Gastrocnemius medialis (tissue), 4 donors: ENCODE results near the gene METRNL. TPM values are rescaled to one million over a fixed set of nuclear protein-coding genes. Genes with fewer than 3 reads are reported as not detected.
A peak's percentile ranks its signal among the peaks of the same experiment; 100 is the strongest.

Experiments used
- ATAC-seq, 2 donors: fragments of 150-250 bp; one replicate each; pipeline ENCODE4 v1.9.1; 2016
- DNase-seq, 2 donors: peaks; one replicate each; pipeline ENCODE4 v3.0.0-alpha.2; 2019
- H3K27ac ChIP-seq, 4 donors: fragments of 200-600 bp; sonication (generic); 1 replicate in 1 of 4; 2 replicates in 3 of 4; pipeline ENCODE4 v1.5.1; 2016 to 2018; ENCODE audit warnings: mild to moderate bottlenecking in 2 of 4, moderate library complexity in 1 of 4
- H3K27me3 ChIP-seq, 3 donors: fragments of 200-600 bp; sonication (generic) in 2 of 3; 1 replicate in 1 of 3; 2 replicates in 2 of 3; pipeline versions ENCODE4 v1.5.1 to v1.6.0; 2016 to 2019; ENCODE audit warnings: mild to moderate bottlenecking in 1 of 3, moderate library complexity in 1 of 3
- H3K36me3 ChIP-seq, 2 donors: fragments of 200-600 bp; sonication (generic) in 1 of 2; one replicate each; pipeline ENCODE4 v1.5.1; 2017 to 2018
- H3K4me1 ChIP-seq, 2 donors: fragments of 200-600 bp; sonication (generic) in 1 of 2; one replicate each; pipeline ENCODE4 v1.5.1; 2016 to 2017; ENCODE audit warnings: mild to moderate bottlenecking in 2 of 2
- H3K4me3 ChIP-seq, 4 donors: fragments of 200-600 bp; sonication (generic) in 3 of 4; 1 replicate in 1 of 4; 2 replicates in 3 of 4; pipeline ENCODE4 v1.5.1; 2016 to 2019; ENCODE audit warnings: mild to moderate bottlenecking in 2 of 4
- H3K9me3 ChIP-seq, 3 donors: fragments of 200-600 bp; sonication (generic) in 2 of 3; 1 replicate in 1 of 3; 2 replicates in 2 of 3; pipeline ENCODE4 v1.5.1; 2016 to 2019
- CTCF ChIP-seq, 5 experiments: fragments of 450-650 bp in 3 of 5; fragments of 200-600 bp in 2 of 5; sonication (generic) in 2 of 5; IDR thresholded peaks in 4 of 5; conservative IDR thresholded peaks in 1 of 5; 1 replicate in 4 of 5; 2 replicates in 1 of 5; pipeline ENCODE4 v1.5.1; 2016 to 2019; ENCODE audit warnings: antibody characterized with exemption in 5 of 5, mild to moderate bottlenecking in 3 of 5, moderate library complexity in 3 of 5
- POLR2A ChIP-seq, 2 donors: fragments of 450-650 bp; IDR thresholded peaks; one replicate each; pipeline ENCODE4 v1.6.1; 2017; ENCODE audit warnings: antibody characterized with exemption in 2 of 2, mild to moderate bottlenecking in 2 of 2, moderate library complexity in 2 of 2
- in situ Hi-C, 4 donors: fragments of 200-750 bp; cut with MboI; loops; one replicate each; pipeline versions ENCODE4 v1.15.0 to v1.8.0; 2017; ENCODE audit warnings: low sequenced_read_pairs in 4 of 4
- intact Hi-C: fragments of 100-400 bp; cut with DNase I; formaldehyde crosslinking; loops from one replicate; pipeline ENCODE4 v1.15.1; 2023; ENCODE audit warnings: low total_unique reads
- total RNA-seq, 4 donors: library from RNA; depleted of rRNA; stranded (reverse); fragments of >200 nt; gene quantifications; one replicate each; pipeline versions ENCODE4 v1.1.0 to v1.2.3, GENCODE V29; 2016

METRNL gene
- total RNA-seq, 4 donors from 2014 or later: 6.6 to 19.7 (median 11.1) TPM

GRCh38 chr17:83074486-83075223, 4.8 kb upstream of the METRNL start:
- TF ChIP-seq POLR2A (IDR thresholded peaks at IDR 0.05) (no peak), CTCF (IDR thresholded peaks at IDR 0.05 in 4 of 5, conservative IDR thresholded peaks at IDR 0.05 in 1 of 5) (no peak)
- Histone ChIP-seq H3K4me3 (no peak overlapping the region), H3K36me3 (no peaks in the 10 kb centered on the region), H3K9me3 (no peaks in the 10 kb centered on the region), H3K4me1 (peaks cover 3 to 5% of the 10 kb centered on the region in 2 donors), H3K27ac (no peak overlapping the region), H3K27me3 (no peaks in the 10 kb centered on the region)
- no peak for ATAC-seq
- intact Hi-C loops: no loop called here
- in situ Hi-C loops: no loop called here
- no peak for DNase-seq

- no peak for DNase-seq
- Histone ChIP-seq H3K27me3 (no peaks in the 10 kb centered on the region), H3K9me3 (no peaks in the 10 kb centered on the region), H3K4me1 (peaks cover 3 to 5% of the 10 kb centered on the region in 2 donors), H3K4me3 (no peak overlapping the region), H3K27ac (no peak overlapping the region), H3K36me3 (no peaks in the 10 kb centered on the region)
- in situ Hi-C loops (no loop called here), intact Hi-C loops (no loop called here)
- TF ChIP-seq POLR2A (IDR thresholded peaks at IDR 0.05) (no peak), CTCF (IDR thresholded peaks at IDR 0.05 in 4 of 5, conservative IDR thresholded peaks at IDR 0.05 in 1 of 5) (no peak)
- no peak for ATAC-seq
These were observed 4.0 kb upstream of the METRNL start for GRCh38 chr17:83075270-83075880.

- H3K36me3 ChIP-seq: no peaks in the 10 kb centered on the region
- no peak for DNase-seq
- peaks cover 3 to 10% of the 10 kb centered on the region in 2 donors for H3K4me1 ChIP-seq
- no peaks in the 10 kb centered on the region for H3K9me3 ChIP-seq
- H3K27ac ChIP-seq: no peak overlapping the region
- H3K27me3 ChIP-seq: peaks cover 8 to 9% (median 9%) of the 10 kb centered on the region in 3 donors
- TF ChIP-seq CTCF (IDR thresholded peaks at IDR 0.05 in 4 of 5, conservative IDR thresholded peaks at IDR 0.05 in 1 of 5) (peak in 1 of 5 experiments; percentile 14), POLR2A (IDR thresholded peaks at IDR 0.05) (no peak)
- H3K4me3 ChIP-seq: no peak overlapping the region
- ATAC-seq: no peak
- in situ Hi-C loops: no loop called here
- intact Hi-C loops: no loop called here
These were observed 2.5 kb upstream of the METRNL start for GRCh38 chr17:83076938-83077337.

- no peak overlapping the region for H3K27ac ChIP-seq
- in situ Hi-C loops: no loop called here
- TF ChIP-seq CTCF (IDR thresholded peaks at IDR 0.05 in 4 of 5, conservative IDR thresholded peaks at IDR 0.05 in 1 of 5) (no peak), POLR2A (IDR thresholded peaks at IDR 0.05) (no peak)
- H3K9me3 ChIP-seq: no peaks in the 10 kb centered on the region
- ATAC-seq (no peak), DNase-seq (no peak)
- no peaks in the 10 kb centered on the region for H3K36me3 ChIP-seq
- intact Hi-C loops: no loop called here
- H3K4me1 ChIP-seq: peaks cover 3 to 10% of the 10 kb centered on the region in 2 donors
- peaks cover 9 to 13% (median 13%) of the 10 kb centered on the region in 3 donors for H3K27me3 ChIP-seq
- H3K4me3 ChIP-seq: no peak overlapping the region
These were observed 2.0 kb upstream of the METRNL start for GRCh38 chr17:83077411-83077810.
